ENCODE measurements around the gene HOXD13.

Gene HOXD13

DNA sequence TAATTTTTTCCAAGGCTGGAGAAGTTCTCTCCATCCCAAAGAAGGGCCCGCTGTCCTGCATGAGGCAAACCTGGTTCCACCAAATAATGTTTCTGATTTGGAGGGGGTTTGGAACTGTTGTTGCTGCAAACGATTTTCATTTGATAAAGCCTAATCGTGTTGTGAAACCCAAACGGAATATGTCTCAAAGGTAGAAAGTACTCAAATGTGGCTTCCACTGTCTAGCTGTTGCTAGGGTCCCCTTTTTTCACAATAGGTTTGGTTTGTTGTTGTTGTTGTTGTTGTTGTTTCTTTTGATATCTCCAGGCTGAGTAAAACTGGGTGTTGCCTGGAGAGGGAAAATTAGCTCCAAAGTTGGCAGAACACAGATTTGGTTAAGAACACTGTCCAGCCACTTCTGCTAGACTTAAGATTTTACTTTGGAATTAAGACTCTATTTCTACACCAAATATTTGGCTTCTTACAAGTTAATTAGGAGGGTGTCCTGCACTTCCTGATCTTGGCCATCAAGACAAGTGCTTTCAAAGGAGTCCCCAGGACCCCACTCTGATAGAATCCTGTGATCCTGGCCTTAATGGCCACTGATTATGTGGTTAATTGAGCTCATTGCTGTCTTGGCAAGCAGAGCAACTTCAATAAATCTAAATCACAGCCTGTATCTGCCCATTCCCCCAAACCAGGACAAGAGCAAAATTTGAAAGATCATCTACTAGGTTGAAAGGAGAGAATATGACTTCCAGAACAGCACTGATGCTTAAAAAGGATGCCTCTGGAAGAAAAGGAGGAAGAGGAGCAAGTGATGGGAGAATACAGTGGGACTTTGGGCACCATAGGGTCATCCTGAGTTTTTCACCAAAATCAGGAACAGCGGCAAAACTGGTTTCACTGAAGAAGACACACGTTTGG lies 3.3 kb upstream of the HOXD13 start:
- Histone ChIP-seq H3K4me1 (ENCODE audit: control insufficient read depth, low read length) (no peaks in the 10 kb centered on the region), H3K79me2 (ENCODE audit: control insufficient read depth, low read length) (no peaks in the 10 kb centered on the region), H4K20me1 (ENCODE audit: control insufficient read depth, insufficient read depth, low read depth, low read length) (no peaks in the 10 kb centered on the region), H3K36me3 (ENCODE audit: control insufficient read depth, low read length) (no peaks in the 10 kb centered on the region), H3K9me2 (replicated peaks; ENCODE audit: control insufficient read depth, low read length) (no peaks in the 10 kb centered on the region), H3K27ac (ENCODE audit: low read depth, low read length) (no peak overlapping the region), H3K27me3 (ENCODE audit: control insufficient read depth, low read length) (peaks cover 34% of the 10 kb centered on the region), H3K4me3 (ENCODE audit: low read length) (no peak overlapping the region), H3K9me3 (ENCODE audit: control insufficient read depth, insufficient read depth, low read length) (no peaks in the 10 kb centered on the region), H3K4me2 (ENCODE audit: low read length) (no peak overlapping the region), H3F3A (ENCODE audit: control insufficient read depth, insufficient read depth) (no peaks in the 10 kb centered on the region)
- TF ChIP-seq CTCF (IDR thresholded peaks at IDR 0.05; ENCODE audit: low read depth, low read length, poor library complexity, severe bottlenecking): no peak

GRCh38 chr2:176089843-176090395 lies 2.6 kb upstream of the HOXD13 start:
- H4K20me1 ChIP-seq (ENCODE audit: control insufficient read depth, insufficient read depth, low read depth, low read length): no peaks in the 10 kb centered on the region
- no peaks in the 10 kb centered on the region for H3K36me3 ChIP-seq (ENCODE audit: control insufficient read depth, low read length)
- no peaks in the 10 kb centered on the region for H3K9me3 ChIP-seq (ENCODE audit: control insufficient read depth, insufficient read depth, low read length)
- no peak overlapping the region for H3K27ac ChIP-seq (ENCODE audit: low read depth, low read length)
- H3F3A ChIP-seq (ENCODE audit: control insufficient read depth, insufficient read depth): no peaks in the 10 kb centered on the region
- H3K27me3 ChIP-seq (ENCODE audit: control insufficient read depth, low read length): peaks cover 42% of the 10 kb centered on the region
- H3K79me2 ChIP-seq (ENCODE audit: control insufficient read depth, low read length): no peaks in the 10 kb centered on the region
- no peak overlapping the region for H3K4me3 ChIP-seq (ENCODE audit: low read length)
- no peak overlapping the region for H3K4me2 ChIP-seq (ENCODE audit: low read length)
- no peaks in the 10 kb centered on the region for H3K4me1 ChIP-seq (ENCODE audit: control insufficient read depth, low read length)
- TF ChIP-seq CTCF (IDR thresholded peaks at IDR 0.05; ENCODE audit: low read depth, low read length, poor library complexity, severe bottlenecking) (no peak), EZH2phosphoT487 (IDR thresholded peaks at IDR 0.05; ENCODE audit: borderline replicate concordance, low read length) (no peak)
- no peaks in the 10 kb centered on the region for H3K9me2 ChIP-seq (replicated peaks; ENCODE audit: control insufficient read depth, low read length)

DNA sequence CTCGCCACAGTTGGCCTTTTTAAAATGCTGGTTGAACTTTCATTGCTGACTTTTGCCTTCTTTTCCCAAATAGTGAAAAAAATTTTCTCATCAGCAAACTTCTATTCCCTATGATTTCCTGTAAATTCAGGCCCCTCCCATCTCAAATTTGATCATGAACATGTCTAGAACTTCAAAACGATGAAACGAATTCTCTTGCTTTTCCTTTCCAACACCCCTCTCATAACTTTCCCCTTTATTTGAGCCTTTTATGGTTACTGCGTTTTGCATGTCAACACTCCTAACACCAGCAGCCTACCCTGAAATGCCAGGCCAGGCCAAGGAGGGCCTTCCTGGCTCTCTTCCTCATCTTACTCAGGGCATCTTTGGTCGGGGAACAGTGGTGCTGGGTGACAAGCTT lies 1.7 kb upstream of the HOXD13 start:
- peaks cover 48% of the 10 kb centered on the region for H3K27me3 ChIP-seq (ENCODE audit: control insufficient read depth, low read length)
- TF ChIP-seq CTCF (IDR thresholded peaks at IDR 0.05; ENCODE audit: low read depth, low read length, poor library complexity, severe bottlenecking) (no peak), EZH2phosphoT487 (IDR thresholded peaks at IDR 0.05; ENCODE audit: borderline replicate concordance, low read length) (no peak)

More for the DNA sequence above, 1.7 kb upstream of the HOXD13 start:
- Histone ChIP-seq H3K4me2 (ENCODE audit: low read length) (no peak overlapping the region), H3F3A (ENCODE audit: control insufficient read depth, insufficient read depth) (no peaks in the 10 kb centered on the region), H3K36me3 (ENCODE audit: control insufficient read depth, low read length) (no peaks in the 10 kb centered on the region), H3K4me1 (ENCODE audit: control insufficient read depth, low read length) (no peaks in the 10 kb centered on the region), H4K20me1 (ENCODE audit: control insufficient read depth, insufficient read depth, low read depth, low read length) (no peaks in the 10 kb centered on the region), H3K4me3 (ENCODE audit: low read length) (no peak overlapping the region), H3K79me2 (ENCODE audit: control insufficient read depth, low read length) (no peaks in the 10 kb centered on the region), H3K27ac (ENCODE audit: low read depth, low read length) (no peak overlapping the region), H3K9me2 (replicated peaks; ENCODE audit: control insufficient read depth, low read length) (no peaks in the 10 kb centered on the region), H3K9me3 (ENCODE audit: control insufficient read depth, insufficient read depth, low read length) (no peaks in the 10 kb centered on the region)
